Measurements from ENCODE around the gene DLG2. TPM values are rescaled to one million over a fixed set of nuclear protein-coding genes. Genes with fewer than 3 reads are reported as not detected.

The DLG2 gene
- total and polyA plus RNA-seq, 3 experiments from 2014 or later = 0.81 to 1.5 (median 1.3) TPM

Other genes with a start within 250 kb of the DLG2 start
- 10 to 100 TPM; 48.3 to 52.0 TPM for gene TMEM126B, start 1.2 kb upstream of the DLG2 start, total RNA-seq
- gene TMEM126B, start 1.2 kb upstream of the DLG2 start, polyA plus RNA-seq = 58.1 TPM
- 10 to 100 TPM; 70.0 to 73.0 TPM for gene TMEM126A, start 20.6 kb upstream of the DLG2 start, total RNA-seq
- gene TMEM126A, start 20.6 kb upstream of the DLG2 start, polyA plus RNA-seq = 72.3 TPM
- 10 to 100 TPM; 45.0 to 45.1 TPM for gene CREBZF, start 37.8 kb upstream of the DLG2 start, total RNA-seq
- 14.7 TPM for gene CREBZF, start 37.8 kb upstream of the DLG2 start, polyA plus RNA-seq
- gene CCDC89, start 58.9 kb upstream of the DLG2 start, total RNA-seq = under 1 TPM; 0.20 to 0.22 TPM
- gene CCDC89, start 58.9 kb upstream of the DLG2 start, polyA plus RNA-seq = not detected
- gene SYTL2, start 183.8 kb upstream of the DLG2 start, total RNA-seq = 10 to 100 TPM; 12.4 to 13.2 TPM
- gene SYTL2, start 183.8 kb upstream of the DLG2 start, polyA plus RNA-seq = 52.3 TPM
- gene CCDC83, start 228.0 kb upstream of the DLG2 start, total RNA-seq = not detected
- gene CCDC83, start 228.0 kb upstream of the DLG2 start, polyA plus RNA-seq = not detected